Hepatocyte (in vitro differentiated cells): ENCODE data around the gene OR13C5.

ENCODE experiments used
- CTCF ChIP-seq: fragments of 200-600 bp; sonication (generic); IDR thresholded peaks from 2 replicates; pipeline ENCODE4 v1.5.1; 2016; ENCODE audit warnings: antibody characterized with exemption, mild to moderate bottlenecking; ENCODE audit not compliant: poor library complexity
- EZH2 ChIP-seq: fragments of 200-600 bp; sonication (generic); IDR thresholded peaks from 2 replicates; pipeline ENCODE4 v1.6.1; 2016; ENCODE audit warnings: antibody characterized with exemption, mild to moderate bottlenecking, borderline replicate concordance

- TF ChIP-seq EZH2 (no peak), CTCF (no peak)
Observed at GRCh38 chr9:104568868-104569267, 30.3 kb downstream of the OR13C5 start, which contains the start of gene OR13C8.
